HG03378 (cell line): ENCODE results near the gene RASSF3.

Source experiments
- ATAC-seq: cut with Tn5 transposase; IDR thresholded peaks from one replicate; pipeline ENCODE4 v1.9.1; 2021; ENCODE audit warnings: mild to moderate bottlenecking, moderate library complexity; ENCODE audit not compliant: unreplicated experiment

Gene RASSF3

DNA sequence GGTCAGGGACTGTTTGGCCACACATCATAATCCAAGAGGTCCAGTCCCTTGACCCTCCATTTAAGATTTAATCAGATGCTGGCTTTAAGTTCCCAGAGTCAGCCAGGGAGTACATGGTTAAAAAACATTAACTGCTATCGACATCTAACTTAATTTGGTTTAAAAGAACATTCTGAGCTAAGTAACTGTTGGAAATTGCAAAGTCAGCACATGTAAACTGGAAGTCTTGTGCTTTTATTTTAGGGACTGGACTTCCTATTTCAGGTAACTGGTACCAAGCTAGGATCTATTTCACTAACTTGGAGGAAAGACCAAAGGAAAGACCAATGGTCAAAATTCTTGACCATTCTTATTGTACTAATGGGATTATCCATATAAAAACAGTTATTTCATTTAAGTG lies 108.4 kb downstream of the RASSF3 start:
- ATAC-seq = no peak

DNA sequence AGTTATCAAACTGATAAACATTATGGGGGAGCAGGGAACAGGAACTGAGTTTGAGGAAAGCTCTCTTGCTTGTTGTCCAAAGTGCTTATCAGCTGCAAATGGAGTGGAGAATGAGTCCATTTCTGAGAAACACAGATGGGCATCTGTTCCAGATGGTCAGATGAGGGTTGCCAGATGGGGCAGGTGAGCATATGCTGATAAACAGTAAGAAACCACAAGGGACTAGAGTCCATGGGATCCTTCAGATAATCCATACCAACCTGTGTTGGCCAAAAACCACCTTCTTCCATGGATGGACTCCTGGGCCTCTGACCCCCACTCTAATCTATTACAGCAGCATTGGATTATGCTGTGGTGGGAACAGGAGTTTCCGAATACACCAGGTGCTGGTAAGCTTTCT lies 110.6 kb downstream of the RASSF3 start:
- ATAC-seq = no peak

DNA sequence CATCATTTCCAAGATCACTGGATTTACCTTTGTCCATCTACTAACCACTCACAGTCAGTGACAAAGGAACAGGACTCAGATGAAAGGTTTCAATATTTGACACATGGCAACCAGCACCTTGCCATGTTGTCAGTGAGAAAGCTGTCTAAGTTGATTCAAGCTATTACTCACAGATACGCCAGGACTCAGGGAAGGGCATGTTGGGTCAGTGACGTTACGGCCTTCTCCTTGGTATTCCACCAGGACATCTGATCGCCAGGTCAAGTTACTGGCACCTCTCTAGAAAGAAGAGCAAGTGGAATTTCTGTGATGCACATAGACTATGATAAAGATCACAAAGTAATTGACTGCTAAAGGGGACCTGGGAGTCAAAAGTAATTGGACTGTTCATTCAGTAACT lies 112.5 kb downstream of the RASSF3 start:
- no peak for ATAC-seq

DNA sequence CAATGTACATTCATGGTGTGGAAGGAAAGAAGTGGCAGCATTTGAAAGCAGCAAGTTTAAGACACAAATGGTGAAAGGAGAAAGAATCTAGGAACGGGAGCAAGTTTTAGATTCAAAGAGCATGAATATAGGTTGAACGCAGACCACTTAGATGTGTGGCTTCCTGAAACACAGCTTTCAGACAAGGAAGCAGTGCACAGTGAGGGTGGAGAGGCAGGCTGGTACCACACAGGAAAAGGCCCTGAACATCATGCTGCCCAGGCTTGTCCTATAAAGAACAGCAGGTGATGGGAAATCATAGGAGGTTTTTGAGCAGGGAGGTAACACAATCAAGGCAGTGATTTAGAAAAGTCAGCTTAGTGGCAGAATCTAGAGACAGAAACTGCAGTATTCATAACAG lies 113.3 kb downstream of the RASSF3 start:
- no peak for ATAC-seq

DNA sequence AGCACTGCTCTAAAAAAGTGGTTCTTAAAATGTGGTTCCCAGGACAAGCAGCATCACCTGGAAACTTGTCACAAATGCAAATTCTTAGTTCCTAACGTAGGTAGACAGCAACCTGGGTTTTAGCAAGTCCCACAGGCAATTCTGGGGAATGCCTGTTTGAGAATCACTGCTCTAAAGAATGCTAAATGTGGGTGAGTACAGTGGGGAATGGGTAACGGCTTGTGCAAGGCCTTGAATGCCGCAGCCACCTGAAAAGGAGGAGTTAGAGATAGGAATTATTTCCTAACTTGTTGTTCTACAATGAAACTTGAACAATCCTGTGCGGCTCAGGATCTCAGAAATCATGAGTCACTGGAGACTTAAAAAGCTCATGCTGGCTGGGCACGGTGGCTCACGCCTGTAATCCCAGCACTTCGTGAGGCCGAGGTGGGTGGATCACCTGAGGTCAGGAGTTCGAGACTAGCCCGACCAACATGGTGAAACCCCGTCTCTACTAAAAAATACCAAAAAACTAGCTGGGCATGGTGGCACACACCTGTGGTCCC lies 114.0 kb downstream of the RASSF3 start:
- no peak for ATAC-seq

DNA sequence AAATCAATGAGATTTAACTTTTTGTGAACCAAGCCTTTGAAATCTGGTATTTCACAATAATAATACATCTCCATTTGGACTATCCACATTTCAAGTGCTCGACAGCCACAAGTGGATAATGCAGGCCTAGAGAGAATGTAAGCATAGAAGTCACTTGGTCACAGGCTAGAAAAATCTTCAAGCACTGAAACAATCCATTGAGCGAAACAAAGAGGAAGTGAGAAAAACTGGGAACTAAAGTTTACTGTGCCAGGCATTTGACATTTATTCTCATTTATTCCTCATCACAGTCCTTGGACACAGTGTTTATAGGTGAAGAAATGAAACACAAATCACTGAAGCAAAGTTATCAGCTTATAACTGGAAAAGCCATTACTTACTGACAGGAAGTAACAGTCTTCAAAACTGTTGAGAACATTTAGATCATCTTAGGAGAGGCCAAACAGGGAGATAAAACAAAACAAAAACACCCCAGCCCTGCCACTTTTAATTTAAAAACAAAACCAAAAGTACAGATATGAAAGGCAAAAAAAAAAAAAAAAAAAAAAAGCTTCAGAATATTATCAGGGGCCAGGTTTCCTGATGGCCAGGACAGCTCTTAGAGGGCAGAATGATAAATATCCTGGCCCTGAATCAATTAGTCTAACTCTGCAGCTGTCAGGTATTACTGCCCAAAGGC lies 119.8 kb downstream of the RASSF3 start:
- no peak for ATAC-seq

DNA sequence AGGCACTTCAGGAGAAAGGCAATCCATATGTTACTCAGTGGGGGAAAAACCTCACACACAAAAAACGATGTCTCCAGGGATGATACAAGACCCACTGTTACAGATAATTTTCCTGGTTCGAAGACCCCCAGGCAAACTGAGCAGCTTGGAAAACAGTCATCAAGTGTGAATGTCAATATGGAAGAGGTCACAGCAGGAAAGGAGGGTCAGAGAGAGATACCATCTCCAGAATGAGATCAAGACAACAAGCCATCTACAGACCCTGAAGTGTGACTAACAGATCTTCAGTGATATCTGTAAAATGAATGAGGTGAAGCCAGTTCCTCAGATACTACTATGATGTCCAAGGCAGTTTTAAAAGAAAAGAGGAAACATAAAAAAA lies 120.3 kb downstream of the RASSF3 start:
- no peak for ATAC-seq

DNA sequence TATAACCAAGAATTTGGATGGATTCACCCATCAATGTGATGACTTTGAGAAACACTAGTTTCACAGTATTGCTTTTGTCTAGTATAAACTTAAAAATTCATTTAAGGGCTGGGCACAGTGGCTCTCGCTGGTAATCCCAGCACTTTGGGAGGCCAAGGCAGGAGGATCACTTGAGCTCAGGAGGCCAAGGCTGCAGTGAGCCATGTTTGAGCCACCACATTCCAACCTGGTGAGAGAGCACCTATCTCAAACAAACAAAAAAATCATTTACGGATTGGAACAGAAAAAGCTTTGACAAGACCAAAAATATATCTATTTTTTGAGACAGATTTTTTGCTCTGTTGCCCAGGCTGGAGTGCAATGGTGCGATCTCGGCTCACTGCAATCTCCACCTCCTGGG lies 121.4 kb downstream of the RASSF3 start:
- ATAC-seq = no peak

DNA sequence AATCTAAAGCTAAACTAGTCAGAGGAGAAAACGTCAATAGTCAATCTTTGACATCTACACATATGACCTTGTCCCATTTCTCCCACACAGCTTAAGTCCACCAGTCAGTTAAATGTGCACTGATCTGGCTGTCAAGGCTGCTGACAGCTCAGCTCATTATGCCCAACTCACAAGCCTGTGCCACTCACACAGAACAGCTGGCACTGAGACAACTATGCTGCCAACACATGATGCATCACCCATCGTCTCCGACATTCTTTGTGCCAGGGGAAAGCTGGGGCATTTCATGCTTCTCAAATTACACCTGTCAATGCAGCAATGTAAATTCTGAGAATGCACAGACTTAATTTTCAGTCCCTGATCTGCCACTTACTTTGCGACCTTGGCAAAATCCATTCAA lies 123.6 kb downstream of the RASSF3 start:
- ATAC-seq = no peak

DNA sequence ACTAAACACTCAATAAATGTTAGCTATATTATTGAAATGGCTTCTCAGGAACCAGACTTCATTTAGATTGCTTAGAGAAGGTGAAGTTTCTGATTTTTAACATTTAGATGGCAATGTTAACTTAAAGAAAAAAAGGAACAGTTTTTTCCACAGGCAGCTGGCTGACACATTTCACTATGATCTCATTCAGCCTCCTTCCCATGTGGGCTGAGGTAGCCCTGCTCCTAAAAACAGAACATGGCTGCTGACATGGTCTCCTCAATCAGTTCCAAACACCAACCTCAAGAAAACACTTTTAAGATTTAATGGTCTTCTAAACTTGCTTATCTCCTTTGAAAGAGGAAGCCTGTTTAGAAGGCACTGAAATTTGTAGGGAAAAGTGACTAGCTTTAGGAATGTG lies 125.1 kb downstream of the RASSF3 start:
- no peak for ATAC-seq

DNA sequence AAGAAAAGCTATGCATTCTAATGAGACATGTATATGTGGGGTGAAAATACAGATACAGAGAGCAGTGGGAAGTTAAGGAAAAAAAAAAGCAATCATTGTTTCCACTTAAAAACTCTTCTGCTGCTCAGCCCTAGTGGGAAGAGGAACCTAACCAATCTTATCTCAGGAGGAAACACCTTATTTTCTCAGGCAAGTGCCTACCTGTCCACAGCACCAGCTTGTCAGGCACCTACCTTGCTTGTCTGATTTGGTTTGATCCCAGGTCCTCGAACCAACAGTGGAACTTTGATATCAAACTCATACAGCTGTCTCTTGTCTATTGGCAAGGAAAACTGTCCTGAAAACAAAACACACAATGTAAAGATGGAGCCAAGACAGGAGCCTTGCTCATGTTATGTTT lies 126.5 kb downstream of the RASSF3 start:
- no peak for ATAC-seq

DNA sequence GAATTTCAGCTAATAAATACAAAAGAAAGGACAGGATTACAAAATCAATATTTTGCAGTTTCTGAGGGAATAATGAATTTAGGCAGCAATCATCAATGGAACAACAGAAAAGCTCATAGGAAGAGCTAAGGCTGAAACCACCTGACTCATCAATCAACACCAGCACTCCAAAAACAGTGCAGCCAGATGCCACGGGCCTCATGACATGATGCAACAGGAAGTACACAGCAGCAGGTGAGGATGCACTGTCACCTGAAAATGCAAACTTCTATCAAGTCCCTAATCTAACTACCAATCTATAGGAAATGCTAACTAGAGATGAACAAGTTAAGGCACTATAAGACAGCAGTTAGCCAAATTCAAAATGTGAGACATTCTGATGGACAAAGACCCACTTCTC lies 127.2 kb downstream of the RASSF3 start:
- ATAC-seq = no peak

DNA sequence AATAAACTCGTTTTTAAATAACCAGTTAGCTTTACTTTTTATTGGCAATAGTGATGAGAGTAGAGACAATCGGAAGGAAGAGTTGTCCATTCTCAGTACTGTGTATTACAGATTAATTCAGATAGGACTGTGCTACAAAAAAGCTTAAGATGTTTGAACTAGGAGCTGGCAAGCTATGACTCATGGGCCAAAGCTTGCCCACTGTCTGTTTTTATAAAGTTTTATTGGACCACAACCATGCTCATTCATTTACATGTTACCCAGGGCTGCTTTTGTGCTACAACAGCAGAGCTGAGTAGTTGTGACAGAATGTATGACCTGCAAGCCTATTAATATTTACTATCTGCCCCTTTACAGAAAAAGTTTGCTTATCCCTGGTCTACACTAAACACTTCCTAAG lies 129.5 kb downstream of the RASSF3 start:
- ATAC-seq = no peak

DNA sequence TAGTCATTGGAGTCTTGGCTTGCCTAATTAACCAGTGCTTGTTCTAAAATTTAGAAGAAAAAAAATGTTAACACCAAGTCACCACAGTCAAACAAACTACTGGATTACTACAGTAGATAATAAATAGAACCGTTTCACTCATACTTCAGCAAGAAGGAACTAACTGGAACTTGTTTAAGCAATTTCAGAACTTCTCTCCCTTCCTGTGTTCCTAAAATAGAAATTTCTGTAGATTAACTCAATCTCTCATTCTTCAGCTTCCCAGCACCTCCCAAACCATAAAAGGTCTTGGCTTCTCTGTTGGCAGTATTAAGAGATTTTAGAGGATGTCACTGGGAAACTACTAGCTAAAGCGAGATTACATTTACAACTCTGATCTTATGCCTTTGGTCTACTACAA lies 130.4 kb downstream of the RASSF3 start:
- no peak for ATAC-seq

DNA sequence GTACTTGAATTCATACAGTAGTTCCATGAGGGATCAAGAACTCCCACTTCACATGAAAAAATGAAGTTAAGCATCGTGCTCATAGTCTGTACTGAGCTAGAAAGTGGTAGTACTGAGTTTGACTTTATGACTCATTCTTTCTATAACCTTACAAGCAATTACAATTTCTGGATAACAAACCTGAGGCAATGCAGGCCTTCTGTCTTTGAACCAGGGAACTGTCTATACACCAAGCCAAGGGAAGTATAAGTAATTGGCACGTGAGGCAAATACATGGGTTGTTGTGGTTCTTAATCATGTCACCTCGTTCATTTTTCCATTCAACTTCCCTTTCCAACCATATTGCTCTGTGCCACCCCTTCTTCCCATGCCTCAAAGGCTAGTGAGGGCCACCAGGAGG lies 132.1 kb downstream of the RASSF3 start:
- no peak for ATAC-seq

DNA sequence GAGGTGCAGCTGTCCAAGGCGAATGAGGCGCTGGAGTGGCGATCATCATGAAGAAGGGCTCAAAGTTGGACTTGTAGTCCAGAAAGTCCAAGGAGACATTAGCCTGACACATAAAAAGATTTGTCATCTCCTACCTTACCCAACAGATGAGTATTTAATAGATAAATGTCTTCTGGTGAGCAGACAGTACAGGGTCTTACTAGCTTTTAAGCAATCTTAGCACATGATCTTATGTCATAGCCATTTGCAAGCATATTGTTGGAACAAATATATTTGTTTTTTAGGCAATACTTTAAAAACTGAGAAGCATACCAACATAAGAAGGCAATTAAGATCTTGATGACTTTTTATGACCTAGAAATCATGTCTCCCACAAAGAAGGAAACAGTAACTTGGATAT lies 132.9 kb downstream of the RASSF3 start:
- no peak for ATAC-seq

DNA sequence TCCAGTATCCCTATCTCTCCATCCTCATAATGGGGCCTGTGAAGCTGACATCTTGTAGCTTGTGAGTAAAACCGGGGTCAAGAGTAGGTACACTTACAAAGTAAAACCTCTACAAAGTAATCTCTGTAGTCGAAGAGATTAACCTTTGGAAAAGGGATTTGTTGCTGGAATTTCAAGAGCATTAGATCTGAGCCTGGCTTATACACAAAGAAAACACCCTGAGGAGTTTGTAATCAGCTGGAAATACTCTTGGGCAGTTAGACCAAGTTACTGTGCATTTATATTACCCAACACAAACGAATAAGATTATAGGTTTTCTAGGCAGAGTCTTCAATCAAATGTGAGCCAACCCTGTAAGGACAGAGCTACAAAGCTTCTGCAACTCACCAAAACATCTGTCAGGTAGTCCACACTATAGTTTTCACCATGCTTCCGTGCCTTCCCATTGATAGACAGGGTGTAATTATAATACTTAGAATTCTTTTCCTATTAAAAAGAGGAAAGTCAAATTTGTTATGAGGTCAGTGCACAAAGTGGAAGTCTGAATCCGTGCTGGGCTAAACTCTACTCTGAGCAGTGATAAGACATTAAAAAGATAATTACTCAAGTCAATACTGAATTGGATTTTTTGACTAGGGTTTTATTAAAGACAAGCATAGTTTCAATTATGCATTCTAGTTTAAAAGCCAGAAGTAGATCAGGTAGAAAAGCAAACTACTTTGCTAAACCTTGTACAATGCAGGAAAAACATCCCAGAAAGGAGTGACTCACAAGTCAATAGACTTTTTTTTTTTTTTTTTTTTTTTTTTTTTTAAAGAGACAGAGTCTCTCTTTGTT lies 134.3 kb downstream of the RASSF3 start:
- ATAC-seq = no peak

DNA sequence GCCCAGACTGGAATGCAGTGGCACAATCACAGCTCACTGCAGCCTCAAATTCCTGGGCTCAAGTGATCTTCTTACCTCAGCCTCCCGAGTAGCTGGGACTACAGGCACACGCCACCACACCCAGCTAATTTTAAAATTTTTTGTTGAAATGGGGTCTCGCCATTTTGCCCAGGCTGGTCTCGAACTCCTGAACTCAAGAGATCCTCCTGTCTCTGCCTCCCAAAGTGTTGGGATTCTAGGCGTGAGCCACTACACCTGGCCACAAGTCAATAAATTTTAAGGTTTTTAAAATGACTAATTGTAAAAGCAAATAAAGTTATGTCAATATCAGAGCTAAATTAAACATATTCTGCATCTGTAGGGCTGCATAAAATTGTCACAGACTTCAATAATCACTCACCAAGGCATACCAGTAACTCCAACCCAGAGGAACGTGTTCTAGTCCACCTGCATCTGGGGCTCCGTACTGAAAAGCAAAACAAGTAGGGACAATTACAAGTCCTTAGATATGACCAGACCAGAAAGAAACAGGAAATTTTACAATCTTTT lies 135.0 kb downstream of the RASSF3 start:
- no peak for ATAC-seq

DNA sequence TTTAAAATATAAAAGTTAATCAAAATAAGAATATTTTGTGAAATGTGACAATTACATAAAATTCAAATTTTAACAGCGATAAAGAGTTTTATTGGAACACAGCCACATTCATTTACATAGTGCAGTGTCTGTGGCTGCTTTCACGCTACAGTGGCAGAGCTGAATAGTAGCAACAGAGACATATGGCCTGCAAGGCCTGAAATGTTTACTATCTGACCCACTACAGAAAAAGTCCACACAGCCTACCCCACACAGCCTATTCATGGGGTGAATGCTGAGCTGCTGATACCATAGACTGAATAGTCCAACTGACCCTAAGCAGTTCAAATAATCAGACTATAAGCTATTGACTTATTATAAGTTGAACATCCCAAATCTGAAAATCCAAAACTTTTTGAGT lies 135.7 kb downstream of the RASSF3 start:
- ATAC-seq = no peak

DNA sequence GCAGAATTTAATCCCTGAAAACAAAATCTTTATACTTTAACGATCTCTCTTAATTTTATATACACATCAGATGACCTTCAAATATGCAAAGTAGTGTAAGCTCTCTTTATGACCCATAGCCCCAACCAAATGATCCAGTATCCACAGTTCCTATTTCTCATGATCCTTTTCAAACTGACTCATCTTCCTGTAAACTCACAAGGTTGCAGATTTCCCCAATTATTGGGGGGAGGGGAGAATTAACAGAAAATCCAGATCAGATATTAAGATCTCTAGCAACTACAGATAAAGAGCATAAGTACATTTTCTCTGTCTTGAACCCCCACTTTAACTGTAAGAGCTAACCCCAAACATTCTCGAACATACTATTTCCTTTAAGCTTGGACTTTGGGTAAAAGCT lies 136.4 kb downstream of the RASSF3 start:
- no peak for ATAC-seq
